Fibroblast of skin of back (primary cell): ENCODE measurements around the gene TCEA2.

Source experiments
- DNase-seq: peaks from one replicate; pipeline ENCODE4 v3.0.0-alpha.2; 2013

The TCEA2 gene

DNA sequence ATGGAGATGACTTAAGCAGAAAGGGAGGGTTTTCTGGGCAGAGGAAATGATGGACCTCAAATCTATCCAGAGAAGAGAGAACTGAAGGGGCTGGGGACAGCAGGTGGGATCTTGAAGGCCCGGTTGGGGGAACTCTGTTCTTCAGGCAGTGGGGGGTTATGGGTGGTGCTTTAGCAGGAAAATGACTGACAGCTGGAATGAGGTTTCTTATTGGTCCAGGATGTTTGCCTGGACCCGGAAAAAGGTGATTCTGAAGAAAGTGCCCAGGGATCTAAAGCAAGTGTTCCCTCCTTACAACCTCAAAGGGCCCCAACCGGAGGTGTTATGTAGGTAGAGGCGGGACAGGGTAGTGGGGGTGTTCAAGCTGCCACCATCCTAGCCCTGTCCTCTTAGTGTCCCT is 32.5 kb downstream of the TCEA2 start:
- no peak for DNase-seq

DNA sequence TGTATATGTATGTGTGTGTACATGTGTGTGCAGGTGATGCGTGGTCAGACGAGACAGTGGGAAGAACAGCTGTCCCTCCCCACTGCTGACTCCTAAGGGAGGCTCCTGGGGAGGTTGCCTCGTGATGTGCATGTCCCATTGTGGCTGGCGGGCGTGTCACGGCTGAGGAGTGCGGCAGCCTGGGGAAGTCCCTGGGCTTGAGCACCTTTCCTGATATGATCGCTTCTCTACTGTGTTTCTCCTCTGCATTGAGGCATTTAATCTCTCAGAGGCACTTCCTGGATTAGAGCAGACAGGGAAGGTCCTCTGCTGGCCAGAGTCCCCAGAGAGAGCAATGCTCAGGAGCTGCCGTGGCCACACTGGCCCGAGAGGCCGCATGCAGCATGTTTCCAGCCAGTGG is 32.9 kb downstream of the TCEA2 start:
- no peak for DNase-seq

DNA sequence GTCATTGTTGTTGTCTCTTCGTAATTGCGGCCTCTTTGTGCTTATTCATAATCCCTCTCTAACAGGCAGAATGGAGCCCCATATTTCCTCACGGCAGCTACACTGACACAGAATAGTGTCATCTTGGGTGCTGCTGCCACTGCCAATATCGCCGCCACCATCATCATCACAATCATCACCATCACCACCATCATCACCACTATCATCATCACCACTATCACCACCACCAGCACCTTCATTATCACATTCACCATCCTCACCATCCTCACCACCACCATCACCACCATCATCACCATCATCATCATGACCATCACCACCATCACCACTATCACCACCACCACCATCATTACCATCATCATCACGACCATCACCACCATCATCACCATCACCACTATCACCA is 33.5 kb downstream of the TCEA2 start:
- no peak for DNase-seq

DNA sequence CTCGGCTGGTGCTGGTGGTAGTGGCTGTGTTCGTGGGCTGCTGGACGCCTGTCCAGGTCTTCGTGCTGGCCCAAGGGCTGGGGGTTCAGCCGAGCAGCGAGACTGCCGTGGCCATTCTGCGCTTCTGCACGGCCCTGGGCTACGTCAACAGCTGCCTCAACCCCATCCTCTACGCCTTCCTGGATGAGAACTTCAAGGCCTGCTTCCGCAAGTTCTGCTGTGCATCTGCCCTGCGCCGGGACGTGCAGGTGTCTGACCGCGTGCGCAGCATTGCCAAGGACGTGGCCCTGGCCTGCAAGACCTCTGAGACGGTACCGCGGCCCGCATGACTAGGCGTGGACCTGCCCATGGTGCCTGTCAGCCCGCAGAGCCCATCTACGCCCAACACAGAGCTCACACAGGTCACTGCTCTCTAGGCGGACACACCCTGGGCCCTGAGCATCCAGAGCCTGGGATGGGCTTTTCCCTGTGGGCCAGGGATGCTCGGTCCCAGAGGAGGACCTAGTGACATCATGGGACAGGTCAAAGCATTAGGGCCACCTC is 35.5 kb downstream of the TCEA2 start:
- no peak for DNase-seq

DNA sequence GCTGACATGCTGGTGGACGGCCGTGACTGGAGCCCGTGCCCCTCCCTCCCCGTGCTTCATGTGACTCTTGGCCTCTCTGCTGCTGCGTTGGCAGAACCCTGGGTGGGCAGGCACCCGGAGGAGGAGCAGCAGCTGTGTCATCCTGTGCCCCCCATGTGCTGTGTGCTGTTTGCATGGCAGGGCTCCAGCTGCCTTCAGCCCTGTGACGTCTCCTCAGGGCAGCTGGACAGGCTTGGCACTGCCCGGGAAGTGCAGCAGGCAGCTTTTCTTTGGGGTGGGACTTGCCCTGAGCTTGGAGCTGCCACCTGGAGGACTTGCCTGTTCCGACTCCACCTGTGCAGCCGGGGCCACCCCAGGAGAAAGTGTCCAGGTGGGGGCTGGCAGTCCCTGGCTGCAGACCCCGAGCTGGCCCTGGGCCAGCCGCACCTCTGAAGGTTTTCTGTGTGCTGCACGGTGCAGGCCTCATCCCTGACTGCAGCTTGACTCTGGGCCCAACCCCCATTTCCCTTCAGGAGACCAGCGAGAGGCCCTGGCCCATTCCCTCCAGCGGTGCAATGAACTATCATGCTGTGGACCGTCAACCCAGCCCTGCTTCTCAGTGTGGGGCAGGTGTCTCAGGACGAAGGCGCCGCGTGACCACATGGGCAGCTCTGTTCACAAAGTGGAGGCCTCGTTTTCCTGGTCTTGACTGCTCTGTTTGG is 36.2 kb downstream of the TCEA2 start:
- DNase-seq: no peak

DNA sequence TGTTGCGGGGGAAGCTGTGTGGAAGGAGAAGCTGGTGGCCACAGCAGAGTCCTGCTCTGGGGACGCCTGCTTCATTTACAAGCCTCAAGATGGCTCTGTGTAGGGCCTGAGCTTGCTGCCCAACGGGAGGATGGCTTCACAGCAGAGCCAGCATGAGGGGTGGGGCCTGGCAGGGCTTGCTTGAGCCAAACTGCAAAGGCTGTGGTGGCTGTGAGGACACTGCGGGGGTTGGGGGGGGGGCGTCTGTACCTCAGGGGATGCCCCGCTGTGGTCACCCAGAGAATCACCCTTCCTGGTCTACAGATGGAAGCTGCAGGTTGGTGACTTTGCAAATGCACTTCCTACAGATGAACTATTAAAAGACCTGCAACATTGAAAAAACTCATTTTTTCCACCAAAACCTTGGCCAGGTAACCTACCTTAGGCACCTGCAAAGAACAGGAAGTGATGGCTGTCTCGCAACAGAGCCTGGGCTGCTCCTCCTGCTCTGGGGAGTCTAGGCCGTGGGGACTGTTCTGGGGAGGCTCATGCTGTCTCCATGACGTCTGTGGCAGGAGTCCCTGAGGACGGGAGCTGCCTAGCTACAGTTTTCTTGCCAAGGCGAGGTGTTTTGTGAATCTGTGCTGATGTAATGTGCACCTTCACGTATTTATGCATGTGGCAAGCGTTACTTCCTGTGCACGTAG is 37.0 kb downstream of the TCEA2 start:
- DNase-seq: no peak

DNA sequence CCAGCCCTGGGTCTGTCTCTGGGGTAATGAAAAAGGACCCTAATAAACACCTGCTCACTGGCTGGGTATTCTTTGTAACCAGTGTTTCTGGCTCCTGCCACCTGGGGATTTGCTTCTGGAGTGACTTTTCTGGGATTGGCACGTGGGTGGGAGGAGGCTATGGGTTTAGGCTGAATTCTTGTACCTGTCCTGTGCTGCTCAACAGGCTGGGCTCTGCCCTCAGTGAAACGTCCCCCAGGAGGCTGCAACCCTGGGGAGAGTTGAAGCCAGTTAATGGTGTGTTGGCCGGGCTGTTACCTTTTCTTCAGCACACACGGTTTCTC is 37.5 kb downstream of the TCEA2 start:
- DNase-seq: no peak

DNA sequence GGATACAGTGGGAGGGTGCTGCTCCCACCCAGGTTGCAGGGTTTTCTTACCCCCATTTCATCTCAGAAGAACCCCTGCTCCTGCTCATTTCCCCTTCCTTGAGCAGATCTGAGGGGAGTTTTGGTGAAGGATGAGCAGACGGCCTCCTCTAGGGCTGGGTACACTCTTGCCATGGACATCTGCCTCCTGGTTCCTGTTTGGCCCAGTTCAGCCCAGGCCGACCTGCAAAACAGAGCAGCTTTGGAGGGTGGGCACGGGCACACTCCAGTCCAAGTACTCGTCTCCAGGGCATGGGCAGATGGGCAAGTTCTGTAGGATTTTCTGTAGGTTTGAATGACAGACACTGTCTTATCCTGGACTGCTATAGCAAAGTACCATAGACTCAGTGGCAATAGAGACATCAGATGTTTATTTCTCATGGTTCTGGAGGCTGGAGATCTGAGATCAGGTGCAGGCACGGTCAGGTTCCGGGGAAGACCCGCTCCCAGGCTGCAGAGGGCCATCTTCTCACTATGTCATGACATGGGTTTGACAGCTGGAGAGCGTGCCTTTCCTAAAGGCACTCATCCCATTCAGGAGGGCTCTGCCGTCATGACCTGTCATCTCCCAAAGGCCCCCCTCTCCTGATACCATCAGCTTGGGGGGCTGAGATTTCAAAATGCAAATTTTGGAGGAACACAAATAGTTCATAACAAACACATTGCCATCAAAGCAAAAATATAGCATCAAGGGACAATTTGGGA is 38.1 kb downstream of the TCEA2 start:
- no peak for DNase-seq

DNA sequence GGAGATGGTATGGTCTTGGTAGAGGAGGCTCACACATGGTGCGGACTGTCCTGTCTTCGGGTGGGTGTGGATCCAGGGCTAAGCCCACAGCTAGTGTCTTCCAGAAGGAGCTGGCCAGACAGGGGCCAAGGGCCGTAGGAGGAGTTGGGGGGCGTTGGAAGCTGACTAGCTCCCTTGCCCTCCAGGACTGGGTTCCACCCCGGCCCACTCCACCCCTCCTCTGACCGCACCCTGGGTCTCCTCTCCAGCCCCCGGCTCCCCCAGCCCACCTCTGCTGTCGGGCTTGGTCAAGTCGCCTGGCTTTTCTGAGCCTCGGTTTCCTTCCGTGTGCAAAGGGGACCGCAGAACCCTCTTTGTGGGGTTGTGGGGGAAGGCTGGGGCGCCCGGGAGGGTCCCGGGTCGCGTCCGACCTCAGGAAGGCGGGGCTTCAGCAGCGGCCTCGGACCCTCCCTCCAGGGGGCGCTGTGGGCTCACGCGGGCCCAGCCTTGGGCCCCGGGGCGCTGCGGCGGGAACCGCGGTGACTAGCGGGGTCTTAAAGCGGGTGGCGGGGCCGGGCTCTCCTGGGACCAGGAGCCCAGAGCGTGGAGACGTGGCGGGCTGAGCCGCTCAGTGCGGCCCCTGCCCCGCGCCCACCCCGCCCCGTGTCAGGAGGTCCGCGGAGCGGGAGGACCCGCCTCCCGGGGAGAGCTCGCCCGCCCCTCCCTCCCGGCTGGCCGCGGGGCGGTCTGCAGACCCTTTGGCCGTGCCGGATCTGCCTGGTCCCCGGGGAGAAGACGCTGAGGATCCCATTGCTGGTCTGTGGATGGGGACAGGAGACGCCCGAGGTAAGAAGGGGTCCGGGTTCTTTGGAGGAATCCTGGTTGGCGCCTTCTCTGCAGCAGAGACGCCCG is 39.0 kb downstream of the TCEA2 start:
- DNase-seq: no peak

DNA sequence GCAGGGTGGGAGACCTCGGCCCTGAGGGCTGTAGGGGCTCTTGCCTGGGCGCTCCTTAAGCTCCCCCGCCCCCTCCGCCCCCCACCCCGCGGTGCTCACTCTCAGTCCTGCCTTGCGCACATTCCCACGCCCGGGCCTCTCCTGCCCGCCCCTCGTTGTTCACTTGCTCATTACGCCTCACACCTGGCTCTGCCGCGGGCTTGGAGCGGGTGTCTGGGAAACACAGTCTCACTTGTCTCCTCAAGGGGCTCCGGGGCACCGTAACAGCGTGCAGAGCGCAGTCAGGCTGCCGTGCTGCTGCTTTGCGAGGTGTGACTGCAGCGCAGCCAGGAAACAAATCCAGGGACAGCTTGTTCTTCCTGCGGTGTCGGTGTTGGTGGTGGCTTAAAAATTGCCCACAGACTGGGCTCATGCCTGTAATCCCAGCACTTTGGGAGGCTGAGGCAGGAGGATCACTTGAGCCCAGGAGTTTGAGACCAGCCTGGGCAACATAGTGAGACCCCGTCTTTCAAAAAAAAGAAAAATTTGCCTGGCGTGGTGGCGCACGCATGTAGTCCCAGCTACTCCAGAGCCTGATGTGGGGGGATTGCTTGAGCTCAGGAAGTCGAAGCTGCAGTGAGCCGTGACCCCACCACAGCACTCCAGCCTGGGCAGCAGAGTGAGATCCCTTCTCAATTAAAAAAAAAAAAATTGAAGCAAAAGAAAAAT is 39.8 kb downstream of the TCEA2 start:
- no peak for DNase-seq

DNA sequence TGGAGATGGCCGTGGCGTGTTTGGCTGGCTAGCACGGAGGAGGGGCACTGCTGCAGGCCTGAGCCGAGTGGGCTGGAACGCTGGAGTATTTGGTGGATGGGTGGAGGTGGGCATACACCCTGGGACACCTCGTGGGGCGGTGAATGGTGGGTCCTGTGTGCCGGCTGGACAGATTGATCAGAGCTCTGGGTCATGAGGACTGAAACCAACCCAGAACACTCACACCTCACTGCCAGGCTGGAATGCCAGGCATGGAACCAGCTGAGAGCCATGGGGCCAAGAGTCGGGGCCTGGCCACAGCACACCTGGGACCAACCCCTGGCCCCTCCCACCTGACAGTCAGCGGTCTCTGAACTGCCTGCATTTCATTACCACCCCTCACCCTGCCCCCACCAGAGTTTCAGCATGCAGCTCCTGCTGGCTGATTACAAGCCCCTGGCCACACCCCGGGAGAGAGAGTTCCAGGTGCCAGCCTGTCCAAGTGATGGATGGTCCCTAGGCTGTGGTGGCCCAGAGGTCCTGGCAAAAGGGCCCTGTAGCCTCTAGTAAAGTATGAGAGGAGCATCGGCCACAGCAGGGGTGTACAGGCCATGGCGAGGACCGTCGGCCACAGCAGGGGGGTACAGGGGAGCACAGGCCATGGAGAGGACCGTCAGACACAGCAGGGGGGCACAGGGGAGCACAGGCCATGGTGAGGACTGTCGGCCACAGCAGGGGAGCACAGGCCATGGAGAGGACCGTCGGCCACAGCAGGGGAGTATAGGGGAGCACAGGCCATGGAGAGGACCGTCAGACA is 41.1 kb downstream of the TCEA2 start:
- DNase-seq: no peak

DNA sequence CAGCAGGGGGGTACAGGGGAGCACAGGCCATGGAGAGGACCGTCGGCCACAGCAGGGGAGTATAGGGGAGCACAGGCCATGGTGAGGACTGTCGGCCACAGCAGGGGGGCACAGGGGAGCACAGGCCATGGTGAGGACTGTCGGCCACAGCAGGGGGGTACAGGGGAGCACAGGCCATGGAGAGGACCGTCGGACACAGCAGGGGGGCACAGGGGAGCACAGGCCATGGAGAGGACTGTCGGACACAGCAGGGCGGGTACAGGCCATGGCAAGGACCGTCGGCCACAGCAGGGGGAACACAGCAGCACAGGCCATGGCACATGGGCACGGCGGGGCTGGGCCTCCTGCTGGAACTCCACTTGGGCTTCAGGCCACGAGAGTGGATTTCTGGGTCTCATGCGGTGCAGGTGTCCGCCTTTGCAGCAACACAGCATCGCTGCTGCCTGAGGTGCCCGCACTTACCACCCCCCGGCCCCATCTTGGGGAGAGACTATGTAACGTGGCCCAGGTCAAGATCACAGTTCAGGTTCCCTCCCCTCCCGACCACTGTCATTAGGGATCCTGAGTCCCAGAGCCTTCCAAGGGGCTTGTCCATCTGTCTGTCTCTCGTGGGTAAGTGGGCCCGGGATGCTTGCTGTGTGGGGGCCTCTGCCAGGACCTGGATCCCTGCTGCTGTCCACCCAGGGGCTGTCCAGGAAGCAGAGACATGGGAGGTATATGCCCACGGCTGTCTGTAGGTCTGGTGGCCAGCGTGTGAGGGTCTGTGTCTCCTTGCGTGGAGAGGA is 41.9 kb downstream of the TCEA2 start:
- no peak for DNase-seq

DNA sequence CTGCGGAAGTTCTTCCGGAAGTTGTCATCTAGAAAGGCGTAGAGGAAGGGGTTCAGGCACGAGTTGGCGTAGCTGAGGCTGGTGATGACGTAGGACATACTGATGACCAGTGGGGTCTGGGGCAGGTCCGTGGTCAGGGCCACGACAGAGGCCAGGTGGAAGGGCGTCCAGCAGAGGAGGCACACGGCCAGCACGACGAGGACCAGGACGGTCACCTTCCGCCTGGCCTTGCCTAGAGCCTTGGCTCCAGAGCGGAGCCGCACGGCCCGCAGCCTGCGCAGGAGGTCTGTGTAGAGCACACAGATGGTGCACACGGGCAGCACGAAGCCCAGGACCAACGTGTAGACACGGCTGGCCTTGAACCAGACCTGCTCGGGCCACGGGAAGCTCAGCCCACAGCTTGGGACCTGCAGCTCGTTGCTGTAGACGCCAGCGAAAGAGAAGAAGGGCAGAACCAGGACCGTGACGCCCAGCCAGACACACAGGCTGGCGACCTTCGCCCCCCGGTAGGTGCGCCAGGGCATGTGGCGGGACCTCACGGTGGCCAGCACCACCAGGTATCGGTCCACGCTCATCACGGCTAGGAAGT is 42.9 kb downstream of the TCEA2 start:
- DNase-seq: no peak

DNA sequence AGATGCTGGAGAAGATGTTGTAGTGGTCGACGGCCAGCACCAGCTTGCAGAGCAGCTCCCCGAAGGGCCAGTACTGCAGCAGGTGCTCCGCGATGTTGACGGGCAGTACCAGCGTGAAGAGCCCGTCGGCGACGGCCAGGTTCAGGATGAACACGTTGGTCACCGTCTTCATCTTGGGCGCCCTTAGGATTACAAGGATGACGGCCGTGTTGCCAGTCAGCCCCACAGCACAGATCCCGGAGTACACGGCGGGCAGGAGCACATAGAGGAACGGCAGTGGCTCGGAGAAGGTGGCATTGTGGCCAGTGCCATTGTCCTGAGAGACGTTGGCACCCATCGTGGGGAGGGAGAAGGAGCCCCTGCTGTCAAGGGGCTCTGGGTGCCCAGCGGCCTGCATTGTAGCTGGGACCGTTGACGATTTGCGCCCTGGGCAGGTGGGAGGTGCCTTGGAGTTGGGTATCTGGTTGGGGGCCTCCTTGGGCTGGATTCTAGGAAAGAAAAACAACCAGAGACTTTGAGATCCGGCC is 43.5 kb downstream of the TCEA2 start:
- no peak for DNase-seq

DNA sequence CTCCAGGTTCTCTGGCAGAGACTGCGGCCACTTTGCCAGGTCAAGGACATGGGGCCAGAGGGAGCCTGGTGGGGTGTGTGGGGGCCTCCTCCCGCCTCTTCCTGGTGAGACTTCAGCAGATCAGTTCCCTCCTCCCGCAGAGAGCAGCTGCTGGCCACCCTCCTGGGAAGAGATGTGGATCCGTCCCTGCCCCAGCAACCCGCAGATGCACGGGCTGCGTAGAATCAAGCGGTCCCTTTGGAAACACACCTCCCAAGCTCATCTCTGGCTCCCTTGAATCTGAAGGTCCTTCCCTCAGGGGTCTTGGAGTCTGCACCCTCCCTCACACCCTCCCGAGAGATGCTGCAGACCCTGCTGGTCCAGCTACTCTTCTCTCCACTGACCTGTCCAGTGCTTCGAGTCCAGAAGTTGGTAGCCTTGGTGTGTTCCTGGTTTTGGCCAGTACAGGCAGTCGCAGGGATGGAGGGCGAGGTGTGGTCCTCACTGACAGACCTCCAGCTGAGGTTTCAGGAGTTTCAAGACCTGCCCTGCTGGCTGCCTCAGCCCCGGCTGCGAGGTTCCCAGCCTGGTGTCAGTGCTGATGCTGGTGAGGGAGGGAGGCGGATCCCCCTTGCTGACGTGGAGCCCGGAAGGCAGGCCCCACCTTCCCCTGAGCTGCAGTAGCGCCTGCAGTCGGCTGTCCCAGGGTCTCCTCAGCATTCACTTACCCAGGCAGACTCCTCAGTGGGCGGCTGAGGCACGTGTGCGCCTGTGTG is 44.2 kb downstream of the TCEA2 start, which contains the start of gene NPBWR2:
TSS of gene NPBWR2 (minus strand) at position 585 of the 755 bp plus-strand sequence. CDS start 734 bp downstream, outside the sequence.
- no peak for DNase-seq

DNA sequence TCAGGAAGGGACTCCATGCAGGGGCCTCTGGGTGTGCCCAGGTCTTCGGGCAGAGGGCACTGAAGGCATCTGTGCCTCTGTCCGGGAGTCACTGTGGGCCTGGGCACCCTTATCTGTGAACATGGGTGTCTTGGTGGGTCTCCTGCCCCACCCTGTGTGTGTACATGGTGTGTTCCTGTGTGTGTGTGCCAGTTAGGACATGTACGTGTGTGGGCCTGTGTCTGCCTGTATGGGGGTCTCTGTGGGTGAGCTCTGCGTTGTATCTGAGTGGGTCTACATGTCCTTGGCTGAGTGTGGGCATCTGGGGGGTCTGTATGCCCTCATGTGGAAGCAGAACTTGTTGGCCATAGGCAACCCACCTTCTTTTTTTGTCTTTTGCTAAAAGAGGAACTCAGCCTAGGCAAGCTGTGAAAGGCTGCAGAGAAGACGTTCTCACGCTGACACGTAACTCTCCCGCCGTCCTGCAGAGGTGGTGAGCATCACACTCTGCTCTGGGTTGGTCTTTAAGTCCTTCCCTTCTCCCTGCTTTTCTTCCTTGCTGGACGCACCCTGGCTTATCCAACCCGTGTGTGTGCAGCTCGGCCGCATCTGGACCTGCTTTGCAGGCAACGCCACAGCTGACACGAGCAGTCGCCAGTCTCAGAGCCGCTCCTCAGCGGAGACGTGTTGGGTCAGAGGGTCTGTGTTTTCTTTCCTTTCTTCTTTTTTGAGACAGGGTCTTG is 44.9 kb downstream of the TCEA2 start:
- no peak for DNase-seq

DNA sequence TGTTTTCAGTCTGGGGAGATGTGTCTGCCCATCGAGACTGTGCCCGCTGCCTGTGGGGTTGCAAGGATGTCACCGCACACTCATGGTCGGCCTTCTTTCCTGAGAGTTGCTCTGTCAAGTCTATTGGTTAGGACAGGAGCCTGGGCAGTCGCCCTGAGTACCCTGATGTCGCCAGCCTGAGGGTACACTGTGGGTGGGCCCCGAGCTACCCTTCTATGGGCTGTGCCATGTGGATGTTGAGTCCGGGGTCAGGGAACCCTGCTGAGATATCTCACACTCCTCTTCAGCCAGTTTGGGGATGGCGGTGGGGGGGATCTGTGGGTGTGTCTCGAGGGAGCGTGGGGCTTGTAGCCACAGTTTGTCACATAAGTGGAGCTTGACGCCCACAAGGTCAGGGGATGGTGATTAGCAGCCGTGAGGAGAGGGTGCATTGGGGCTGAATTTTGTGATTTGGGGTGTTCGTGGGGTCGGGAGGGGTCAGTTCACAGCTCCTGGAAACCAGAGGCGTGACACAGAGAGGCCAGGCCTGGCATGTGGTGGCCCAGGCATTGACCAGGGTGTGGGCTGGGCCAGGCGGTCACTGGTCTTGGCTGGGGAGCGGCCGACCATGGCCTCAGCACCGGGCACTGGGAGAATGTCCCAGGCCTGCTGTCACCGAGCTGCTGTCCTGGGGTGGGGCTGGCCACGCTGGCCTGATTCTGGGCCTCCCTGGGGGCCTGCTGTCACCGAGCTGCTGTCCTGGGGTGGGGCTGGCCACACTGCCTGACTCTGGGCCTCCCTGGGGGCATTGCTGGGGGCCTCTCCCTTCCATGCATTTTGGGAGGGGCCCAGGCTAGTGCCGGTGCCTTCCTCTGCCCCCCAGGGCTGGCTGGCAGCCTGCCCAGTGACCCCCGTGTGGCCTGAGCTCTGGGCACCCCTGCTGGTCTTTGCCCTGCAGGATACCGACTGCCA is 46.0 kb downstream of the TCEA2 start:
- no peak for DNase-seq
